ENCODE measurements around the gene ATP12A. TPM values are rescaled to one million over a fixed set of nuclear protein-coding genes. Genes with fewer than 3 reads are reported as not detected.

Gene ATP12A
- total RNA-seq, 1 donor from 2014 or later, result not detected

DNA sequence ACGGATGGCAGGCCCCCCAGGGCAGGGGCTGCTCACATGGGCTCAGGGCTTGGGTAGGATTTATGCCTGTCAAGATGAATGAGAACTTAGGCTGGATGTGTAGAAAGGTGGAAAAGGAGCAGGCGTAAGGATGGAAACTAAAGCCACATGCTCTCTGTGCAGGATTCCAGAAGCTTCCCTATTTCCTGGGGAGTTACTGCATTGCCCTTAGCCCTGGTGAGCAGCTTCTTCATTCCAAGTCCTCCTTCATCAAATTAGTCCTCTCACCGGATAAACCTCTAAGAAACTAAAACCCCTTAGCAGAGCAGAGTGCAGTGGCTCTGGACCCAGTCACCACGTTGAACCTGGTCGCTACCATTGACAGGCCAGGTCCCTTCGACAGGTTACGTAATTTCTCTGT is 7.4 kb downstream of the ATP12A start:
- Histone ChIP-seq H3K27me3 (no peaks in the 10 kb centered on the region), H3K4me1 (no peaks in the 10 kb centered on the region), H3K36me3 (no peaks in the 10 kb centered on the region), H3K9me3 (no peaks in the 10 kb centered on the region), H3K4me3 (no peak overlapping the region), H3K27ac (no peak overlapping the region)
- intact Hi-C loops (cut with DNase I), result no loop called here
- no peak for DNase-seq (ENCODE audit: extremely low spot score in 2 of 2)
- TF ChIP-seq POLR2A (IDR thresholded peaks at IDR 0.05) (no peak), POLR2AphosphoS5 (IDR thresholded peaks at IDR 0.05; ENCODE audit: insufficient read depth in 1 of 2, low read depth in 1 of 2) (no peak), CTCF (IDR thresholded peaks at IDR 0.05) (no peak)

- Histone ChIP-seq H3K4me1 (no peaks in the 10 kb centered on the region), H3K27me3 (no peaks in the 10 kb centered on the region), H3K27ac (no peak overlapping the region), H3K9me3 (no peaks in the 10 kb centered on the region), H3K4me3 (no peak overlapping the region), H3K36me3 (no peaks in the 10 kb centered on the region)
- intact Hi-C loops (cut with DNase I), result no loop called here
- DNase-seq (ENCODE audit: extremely low spot score in 2 of 2), result no peak
- no peak for TF ChIP-seq POLR2A (IDR thresholded peaks at IDR 0.05)
- no peak for TF ChIP-seq CTCF (IDR thresholded peaks at IDR 0.05)
- TF ChIP-seq POLR2AphosphoS5 (IDR thresholded peaks at IDR 0.05; ENCODE audit: insufficient read depth in 1 of 2, low read depth in 1 of 2), result no peak
These were observed 7.9 kb downstream of the ATP12A start for GRCh38 chr13:24688111-24688510.

GRCh38 chr13:24688950-24689349 is 8.7 kb downstream of the ATP12A start:
- H3K27me3 ChIP-seq, result no peaks in the 10 kb centered on the region
- intact Hi-C loops (cut with DNase I), result no loop called here
- no peak overlapping the region for H3K27ac ChIP-seq
- H3K9me3 ChIP-seq, result no peaks in the 10 kb centered on the region
- no peak for DNase-seq (ENCODE audit: extremely low spot score in 2 of 2)
- H3K4me1 ChIP-seq, result no peaks in the 10 kb centered on the region
- no peak overlapping the region for H3K4me3 ChIP-seq
- H3K36me3 ChIP-seq, result no peaks in the 10 kb centered on the region
- TF ChIP-seq POLR2A (IDR thresholded peaks at IDR 0.05), result no peak
- TF ChIP-seq CTCF (IDR thresholded peaks at IDR 0.05), result no peak
- no peak for TF ChIP-seq POLR2AphosphoS5 (IDR thresholded peaks at IDR 0.05; ENCODE audit: insufficient read depth in 1 of 2, low read depth in 1 of 2)

DNA sequence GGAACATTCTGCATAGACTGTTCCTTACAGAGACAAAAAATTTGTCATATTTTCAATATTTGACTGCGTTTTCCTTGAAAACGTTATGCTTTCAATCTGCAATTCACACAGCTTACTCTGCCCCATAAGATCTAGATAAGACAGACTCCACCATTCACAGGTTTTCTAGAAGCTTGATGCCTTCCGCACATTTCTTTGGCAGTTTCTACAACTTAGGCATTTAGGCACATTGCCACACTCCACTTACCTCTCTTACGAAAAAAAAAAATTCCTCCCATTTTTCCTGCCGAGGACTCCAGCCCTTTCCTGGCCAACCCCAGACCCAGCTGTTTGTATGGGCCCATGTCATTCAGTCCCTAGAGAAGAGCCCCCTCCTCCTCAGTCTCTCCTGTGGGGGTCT is 11.2 kb downstream of the ATP12A start:
- Histone ChIP-seq H3K4me1 (no peaks in the 10 kb centered on the region), H3K4me3 (no peak overlapping the region), H3K27me3 (no peaks in the 10 kb centered on the region), H3K36me3 (no peaks in the 10 kb centered on the region), H3K27ac (no peak overlapping the region), H3K9me3 (no peaks in the 10 kb centered on the region)
- no peak for DNase-seq (ENCODE audit: extremely low spot score in 2 of 2)
- intact Hi-C loops (cut with DNase I), result no loop called here
- no peak for TF ChIP-seq POLR2A (IDR thresholded peaks at IDR 0.05)
- TF ChIP-seq POLR2AphosphoS5 (IDR thresholded peaks at IDR 0.05; ENCODE audit: insufficient read depth in 1 of 2, low read depth in 1 of 2), result no peak
- TF ChIP-seq CTCF (IDR thresholded peaks at IDR 0.05), result no peak

DNA sequence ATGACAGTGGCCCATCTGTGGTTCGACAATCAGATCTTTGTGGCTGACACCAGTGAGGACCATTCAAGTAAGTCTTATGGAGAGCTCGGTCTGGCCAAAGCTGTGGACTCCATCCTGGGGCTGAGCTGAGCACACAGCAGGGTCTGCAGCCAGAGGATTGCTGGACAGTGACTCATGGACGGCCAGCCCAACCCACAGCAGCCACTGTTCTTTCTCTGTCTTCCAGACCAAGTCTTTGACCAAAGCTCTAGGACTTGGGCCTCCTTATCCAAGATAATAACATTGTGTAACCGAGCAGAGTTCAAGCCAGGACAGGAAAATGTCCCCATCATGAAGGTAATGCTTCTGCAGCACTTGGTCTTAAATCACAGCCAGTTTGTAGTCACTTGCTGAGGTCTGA is 12.4 kb downstream of the ATP12A start:
- Histone ChIP-seq H3K4me1 (no peaks in the 10 kb centered on the region), H3K9me3 (no peaks in the 10 kb centered on the region), H3K27me3 (no peaks in the 10 kb centered on the region), H3K4me3 (no peak overlapping the region), H3K27ac (no peak overlapping the region), H3K36me3 (no peaks in the 10 kb centered on the region)
- no peak for TF ChIP-seq CTCF (IDR thresholded peaks at IDR 0.05)
- no peak for DNase-seq (ENCODE audit: extremely low spot score in 2 of 2)
- intact Hi-C loops (cut with DNase I), result no loop called here

Measured in vagina (tissue), 2 donors.